Skeletal muscle satellite cell (primary cell): Measurements from ENCODE around the gene OXGR1.

ENCODE experiments used
- H3K27me3 ChIP-seq: 2 replicates; pipeline ENCODE4 v1.7.0; 2013; ENCODE audit warnings: low read length; ENCODE audit not compliant: control insufficient read depth, insufficient read depth
- H3K36me3 ChIP-seq: 2 replicates; pipeline ENCODE4 v1.7.0; 2013; ENCODE audit warnings: mild to moderate bottlenecking, control low read depth, low read length; ENCODE audit not compliant: insufficient read depth
- H3K4me1 ChIP-seq: 2 replicates; pipeline ENCODE4 v1.7.0; 2013; ENCODE audit warnings: low read length; ENCODE audit not compliant: control insufficient read depth, insufficient read depth
- H3K4me2 ChIP-seq: 2 replicates; pipeline ENCODE4 v1.7.0; 2013; ENCODE audit warnings: mild to moderate bottlenecking, low read length
- H3K4me3 ChIP-seq: 2 replicates; pipeline ENCODE4 v1.7.0; 2013; ENCODE audit warnings: low read length
- H3K9ac ChIP-seq: 2 replicates; pipeline ENCODE4 v1.7.0; 2013; ENCODE audit warnings: mild to moderate bottlenecking, low read depth, low read length, moderate library complexity
- H3K9me3 ChIP-seq: replicated peaks from 2 replicates; pipeline ENCODE4 v1.7.0; 2013; ENCODE audit warnings: mild to moderate bottlenecking, control low read depth, low read length

OXGR1 gene

DNA sequence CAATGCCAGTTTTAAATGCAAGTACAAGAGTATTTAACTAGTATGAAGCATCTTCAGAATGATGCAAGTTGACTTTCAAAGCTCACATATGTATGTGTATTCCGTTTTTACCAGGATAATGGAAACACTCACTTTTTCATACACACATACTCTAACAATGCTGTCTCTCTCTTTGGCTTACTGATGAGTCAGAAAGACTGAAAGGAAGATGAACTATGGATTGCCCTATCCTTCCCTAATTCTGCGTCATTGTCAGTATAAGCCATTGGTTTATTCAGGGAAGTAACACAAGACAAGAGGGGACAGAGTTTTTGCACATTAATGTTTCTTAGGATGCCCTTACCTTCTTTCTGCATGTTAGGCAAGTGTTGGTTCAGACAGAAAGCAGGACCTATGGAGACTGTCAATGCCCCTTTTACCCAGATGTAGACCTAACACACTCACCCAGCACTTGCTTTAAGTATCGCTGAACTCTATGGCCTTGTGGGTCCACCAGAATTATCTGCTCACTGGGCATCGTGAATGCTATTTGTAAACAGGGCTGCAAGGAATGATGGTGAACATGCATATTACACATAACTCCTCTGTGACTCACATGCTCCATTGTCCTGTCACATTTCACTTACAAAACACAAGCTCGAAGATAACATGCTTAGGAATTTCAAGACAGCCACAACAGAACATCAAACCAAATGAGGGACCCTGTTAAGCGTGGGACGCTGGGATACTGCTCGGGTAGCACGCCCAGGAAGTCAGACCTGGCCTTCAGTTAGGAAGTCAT lies 10.0 kb upstream of the OXGR1 start:
- H3K4me2 ChIP-seq = no peak overlapping the region
- no peak overlapping the region for H3K4me3 ChIP-seq
- no peaks in the 10 kb centered on the region for H3K36me3 ChIP-seq
- peaks cover 16% of the 10 kb centered on the region for H3K4me1 ChIP-seq
- H3K9ac ChIP-seq = no peak overlapping the region
- H3K27me3 ChIP-seq = peaks cover 4% of the 10 kb centered on the region
- H3K9me3 ChIP-seq = no peaks in the 10 kb centered on the region

GRCh38 chr13:97003071-97003470 lies 8.8 kb upstream of the OXGR1 start:
- H3K36me3 ChIP-seq = no peaks in the 10 kb centered on the region
- H3K9me3 ChIP-seq = no peaks in the 10 kb centered on the region
- no peak overlapping the region for H3K9ac ChIP-seq
- H3K27me3 ChIP-seq = peaks cover 6% of the 10 kb centered on the region
- peaks cover 16% of the 10 kb centered on the region for H3K4me1 ChIP-seq
- no peak overlapping the region for H3K4me3 ChIP-seq
- no peak overlapping the region for H3K4me2 ChIP-seq

DNA sequence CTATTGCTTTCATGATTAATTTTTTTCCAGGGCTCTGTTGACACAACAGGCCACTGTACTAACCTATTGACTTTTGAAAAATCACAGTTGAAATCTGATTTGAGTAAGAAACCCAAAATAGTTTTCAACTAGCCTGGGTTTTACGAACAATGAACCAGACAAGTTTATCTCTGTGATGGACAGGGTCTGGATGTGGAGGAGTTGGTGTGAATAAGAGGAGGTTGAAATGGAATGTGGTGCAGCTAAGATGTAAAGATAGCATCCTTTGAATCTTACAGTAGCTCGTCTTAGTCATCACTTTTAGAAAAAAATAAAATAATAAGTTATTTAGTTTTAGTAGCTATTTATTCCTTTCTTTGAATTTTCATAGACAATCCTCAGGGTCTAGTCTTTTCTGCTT lies 8.3 kb upstream of the OXGR1 start:
- H3K9me3 ChIP-seq = no peaks in the 10 kb centered on the region

DNA sequence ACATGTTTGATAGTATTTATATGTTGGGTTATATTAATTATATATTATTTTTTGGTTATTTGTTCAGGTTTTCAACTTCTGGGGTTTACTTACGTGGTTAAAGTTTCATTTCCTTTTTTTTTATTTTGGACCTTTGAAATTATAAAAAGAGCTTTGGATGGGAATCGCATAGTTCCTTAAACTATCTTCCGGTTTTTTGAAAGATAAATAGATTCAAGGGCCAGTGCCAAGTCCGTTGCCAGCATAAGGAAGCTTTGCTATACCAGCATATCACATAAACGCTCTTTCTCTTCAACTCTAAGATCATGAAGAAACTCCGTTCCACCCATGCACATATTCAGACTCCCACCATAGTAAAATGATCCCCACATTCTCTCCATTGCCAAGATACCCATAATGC lies 7.4 kb upstream of the OXGR1 start:
- Histone ChIP-seq H3K9ac (no peak overlapping the region), H3K4me1 (peaks cover 16% of the 10 kb centered on the region), H3K4me2 (no peak overlapping the region), H3K4me3 (no peak overlapping the region), H3K36me3 (no peaks in the 10 kb centered on the region), H3K27me3 (peaks cover 15% of the 10 kb centered on the region), H3K9me3 (no peaks in the 10 kb centered on the region)

More for the DNA sequence above, 8.3 kb upstream of the OXGR1 start:
- no peak overlapping the region for H3K9ac ChIP-seq
- H3K36me3 ChIP-seq = no peaks in the 10 kb centered on the region
- H3K27me3 ChIP-seq = peaks cover 11% of the 10 kb centered on the region
- H3K4me3 ChIP-seq = no peak overlapping the region
- H3K4me2 ChIP-seq = no peak overlapping the region
- H3K4me1 ChIP-seq = peaks cover 16% of the 10 kb centered on the region

GRCh38 chr13:97000295-97000925 lies 6.1 kb upstream of the OXGR1 start:
- Histone ChIP-seq H3K4me3 (no peak overlapping the region), H3K9ac (no peak overlapping the region), H3K27me3 (peaks cover 20% of the 10 kb centered on the region), H3K9me3 (no peaks in the 10 kb centered on the region), H3K4me2 (no peak overlapping the region), H3K4me1 (peaks cover 10% of the 10 kb centered on the region), H3K36me3 (no peaks in the 10 kb centered on the region)

- H3K4me3 ChIP-seq = no peak overlapping the region
- H3K9me3 ChIP-seq = no peaks in the 10 kb centered on the region
- no peak overlapping the region for H3K9ac ChIP-seq
- no peaks in the 10 kb centered on the region for H3K36me3 ChIP-seq
- H3K4me1 ChIP-seq = peaks cover 7% of the 10 kb centered on the region
- H3K27me3 ChIP-seq = peaks cover 33% of the 10 kb centered on the region
- no peak overlapping the region for H3K4me2 ChIP-seq
Observed at GRCh38 chr13:96999091-96999490, 4.8 kb upstream of the OXGR1 start.

- no peak overlapping the region for H3K4me2 ChIP-seq
- H3K9me3 ChIP-seq = no peaks in the 10 kb centered on the region
- H3K36me3 ChIP-seq = no peaks in the 10 kb centered on the region
- no peak overlapping the region for H3K9ac ChIP-seq
- H3K4me1 ChIP-seq = peaks cover 13% of the 10 kb centered on the region
- H3K4me3 ChIP-seq = no peak overlapping the region
- H3K27me3 ChIP-seq = peaks cover 43% of the 10 kb centered on the region
Observed at GRCh38 chr13:96998051-96998450, 3.8 kb upstream of the OXGR1 start.

DNA sequence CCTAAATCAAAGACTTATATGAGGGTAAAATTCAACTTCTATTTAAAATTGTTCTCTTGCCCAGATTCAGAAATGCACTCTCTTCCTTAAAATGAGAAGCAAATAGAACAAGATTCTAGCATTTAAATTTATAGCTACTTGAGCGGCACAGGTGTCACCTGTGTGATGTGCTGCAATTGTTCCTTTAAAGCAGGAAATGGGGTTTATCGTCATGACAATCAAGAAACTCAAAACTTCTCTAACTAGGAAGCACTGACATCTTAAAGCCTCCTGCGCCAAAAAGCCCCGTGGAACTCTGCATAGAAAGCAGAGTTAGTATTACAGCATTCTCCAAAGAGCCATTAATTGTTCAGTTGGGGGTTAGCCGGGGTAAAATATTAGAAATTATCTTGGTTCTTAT lies 2.6 kb upstream of the OXGR1 start:
- no peaks in the 10 kb centered on the region for H3K9me3 ChIP-seq

DNA sequence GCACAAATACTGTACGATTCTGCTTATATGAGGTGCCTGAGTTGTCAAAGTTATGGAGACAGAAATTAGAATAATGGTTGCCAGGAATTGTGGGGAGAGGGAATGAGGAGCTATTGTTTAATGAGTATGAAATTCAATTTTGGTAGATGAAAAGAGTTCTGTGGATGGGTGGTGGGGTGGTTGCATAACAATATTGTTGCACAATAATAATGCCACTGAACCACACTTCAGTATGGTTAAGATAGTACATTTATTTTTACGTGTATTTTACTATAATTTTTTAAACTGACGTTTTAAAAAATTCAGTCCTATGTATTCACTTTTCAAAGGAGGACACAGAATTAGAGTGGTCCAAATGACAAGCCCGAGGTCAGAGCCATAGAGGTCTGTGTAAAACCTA lies 1.8 kb upstream of the OXGR1 start:
- Histone ChIP-seq H3K36me3 (no peaks in the 10 kb centered on the region), H3K4me1 (peaks cover 13% of the 10 kb centered on the region), H3K4me3 (no peak overlapping the region), H3K27me3 (peaks cover 54% of the 10 kb centered on the region), H3K9me3 (no peaks in the 10 kb centered on the region), H3K4me2 (no peak overlapping the region), H3K9ac (no peak overlapping the region)

More for the DNA sequence above, 2.6 kb upstream of the OXGR1 start:
- H3K27me3 ChIP-seq = peaks cover 51% of the 10 kb centered on the region
- no peak overlapping the region for H3K9ac ChIP-seq
- H3K36me3 ChIP-seq = no peaks in the 10 kb centered on the region
- no peak overlapping the region for H3K4me2 ChIP-seq
- no peak overlapping the region for H3K4me3 ChIP-seq
- H3K4me1 ChIP-seq = peaks cover 13% of the 10 kb centered on the region

DNA sequence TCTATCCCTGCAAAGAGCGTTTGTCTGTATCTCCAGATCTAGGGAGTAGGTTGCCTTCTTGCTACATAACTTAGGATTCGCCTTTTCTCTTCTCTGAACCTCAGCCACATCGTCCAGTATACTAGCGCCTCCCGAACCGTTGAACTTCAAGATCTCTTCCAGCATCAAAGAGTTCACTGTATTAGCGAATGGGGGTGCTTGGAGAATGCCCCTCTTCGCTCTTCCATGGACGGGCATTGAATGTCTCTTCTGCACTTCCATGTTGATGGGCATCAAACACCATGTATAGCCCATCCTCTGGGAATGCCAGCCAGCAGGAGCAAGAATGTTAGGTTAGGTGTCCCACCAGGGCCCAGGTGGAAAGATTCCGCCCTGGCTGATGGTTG lies 575 bp upstream of the OXGR1 start:
- Histone ChIP-seq H3K27me3 (peaks cover 54% of the 10 kb centered on the region), H3K4me2 (peak overlapping the region; percentile 92), H3K9me3 (no peaks in the 10 kb centered on the region), H3K4me3 (no peak overlapping the region), H3K9ac (no peak overlapping the region), H3K36me3 (no peaks in the 10 kb centered on the region), H3K4me1 (peaks cover 13% of the 10 kb centered on the region)

DNA sequence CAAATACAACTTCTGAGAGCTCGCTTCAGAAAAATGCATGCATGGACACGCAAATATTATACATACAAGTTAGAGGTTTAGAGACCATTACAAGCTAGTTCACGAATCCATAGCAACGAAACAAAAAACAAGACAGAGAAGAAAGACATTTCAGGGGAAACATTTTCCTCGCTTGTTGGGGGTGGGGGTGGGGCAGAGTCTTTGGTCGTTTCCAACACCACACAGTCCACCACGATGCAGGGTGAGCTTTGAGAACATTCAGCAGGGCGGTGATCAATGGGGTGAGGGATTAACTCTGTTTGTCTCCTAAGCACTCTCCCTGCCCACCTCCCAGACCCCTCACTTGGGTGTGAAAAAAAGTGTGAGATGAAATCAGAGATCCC lies 651 bp downstream of the OXGR1 start:
- peak overlapping the region; percentile 92 for H3K4me2 ChIP-seq
- H3K4me3 ChIP-seq = peak overlapping the region; percentile 68
- no peak overlapping the region for H3K9ac ChIP-seq
- no peaks in the 10 kb centered on the region for H3K9me3 ChIP-seq
- H3K4me1 ChIP-seq = peaks cover 13% of the 10 kb centered on the region
- peaks cover 54% of the 10 kb centered on the region for H3K27me3 ChIP-seq
- no peaks in the 10 kb centered on the region for H3K36me3 ChIP-seq

DNA sequence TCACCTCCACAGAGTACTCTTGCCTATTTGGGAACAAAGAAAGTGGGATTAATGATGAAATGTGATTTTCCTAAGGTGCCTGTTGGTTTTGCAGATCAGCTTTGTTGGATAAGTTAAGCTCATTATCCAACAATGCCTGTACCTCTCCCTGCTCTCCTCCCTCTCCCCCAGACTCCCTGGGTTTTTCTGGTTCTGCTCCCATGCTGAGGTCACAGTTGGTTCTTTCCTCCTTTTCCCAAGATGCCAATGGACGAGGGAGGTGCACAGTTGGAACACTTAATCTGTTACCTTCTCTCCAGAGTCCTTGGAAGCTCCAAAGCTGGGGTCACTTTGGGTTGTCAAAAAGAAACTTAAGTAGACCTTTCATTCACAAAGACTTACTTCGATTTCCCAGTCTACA lies 1.6 kb downstream of the OXGR1 start:
- H3K36me3 ChIP-seq = no peaks in the 10 kb centered on the region
- no peak overlapping the region for H3K4me2 ChIP-seq
- H3K27me3 ChIP-seq = peaks cover 46% of the 10 kb centered on the region
- no peak overlapping the region for H3K9ac ChIP-seq
- H3K4me1 ChIP-seq = peaks cover 13% of the 10 kb centered on the region
- H3K4me3 ChIP-seq = no peak overlapping the region
- H3K9me3 ChIP-seq = no peaks in the 10 kb centered on the region
